ENCODE data around the gene GNAO1.
A peak's percentile ranks its signal among the peaks of the same experiment; 100 is the strongest.
"Not testable (repeated sequence)": the region's sequence is repeated elsewhere in the genome, so short reads cannot be mapped to it uniquely, and the experiment has no call there.

GNAO1 gene

GRCh38 chr16:56370185-56370874 lies 179.0 kb downstream of the GNAO1 start:
- DNase-seq = no peak

GRCh38 chr16:56370875-56371659 lies 179.8 kb downstream of the GNAO1 start:
- DNase-seq = no peak

- DNase-seq = no peak
These were observed 180.3 kb downstream of the GNAO1 start for GRCh38 chr16:56371660-56371937.

- DNase-seq = no peak
These were observed 180.8 kb downstream of the GNAO1 start for GRCh38 chr16:56372013-56372634.

- no peak for DNase-seq
These were observed 181.7 kb downstream of the GNAO1 start for GRCh38 chr16:56373003-56373402.

GRCh38 chr16:56375792-56376191 lies 184.5 kb downstream of the GNAO1 start:
- not testable (repeated sequence) for DNase-seq

- DNase-seq = not testable (repeated sequence)
These were observed 187.8 kb downstream of the GNAO1 start for GRCh38 chr16:56379044-56379443.

GRCh38 chr16:56380778-56381485 lies 189.6 kb downstream of the GNAO1 start:
- not testable (repeated sequence) for DNase-seq

GRCh38 chr16:56382459-56382858 lies 191.2 kb downstream of the GNAO1 start:
- no peak for DNase-seq

- DNase-seq = no peak
These were observed 191.6 kb downstream of the GNAO1 start for GRCh38 chr16:56382901-56383355.

GRCh38 chr16:56384074-56384721 lies 192.9 kb downstream of the GNAO1 start:
- no peak for DNase-seq

- no peak for DNase-seq
These were observed 196.1 kb downstream of the GNAO1 start for GRCh38 chr16:56387396-56387795.

- DNase-seq = no peak
These were observed 196.9 kb downstream of the GNAO1 start for GRCh38 chr16:56388209-56388608.

- no peak for DNase-seq
These were observed 198.3 kb downstream of the GNAO1 start for GRCh38 chr16:56389554-56389953.

- DNase-seq = not testable (repeated sequence)
These were observed 205.4 kb downstream of the GNAO1 start for GRCh38 chr16:56396724-56397123.

GRCh38 chr16:56399047-56399446 lies 207.8 kb downstream of the GNAO1 start:
- DNase-seq = no peak

- DNase-seq = no peak
These were observed 208.2 kb downstream of the GNAO1 start for GRCh38 chr16:56399486-56399885.

- DNase-seq = no peak
These were observed 209.2 kb downstream of the GNAO1 start for GRCh38 chr16:56400458-56400857.

GRCh38 chr16:56401482-56401881 lies 210.2 kb downstream of the GNAO1 start:
- peak; percentile 66 for DNase-seq

- no peak for DNase-seq
These were observed 214.8 kb downstream of the GNAO1 start for GRCh38 chr16:56405977-56406672.
